NB4 (cell line): ENCODE results near the gene RPL29.

ENCODE experiments used
- DNase-seq: peaks from one replicate; pipeline ENCODE4 v3.0.0; 2010; ENCODE audit warnings: low read depth
- H3K4me3 ChIP-seq: one replicate; pipeline ENCODE4 v1.5.1; 2011; ENCODE audit warnings: mild to moderate bottlenecking, low read depth, low read length, moderate library complexity
- MYC ChIP-seq: IDR thresholded peaks from 2 replicates; pipeline ENCODE4 v1.6.1; 2011; ENCODE audit warnings: low read depth, low read length
- POLR2A ChIP-seq: IDR thresholded peaks from 2 replicates; pipeline ENCODE4 v1.6.1; 2011; ENCODE audit warnings: mild to moderate bottlenecking; ENCODE audit not compliant: insufficient read length; ENCODE audit errors: extremely low read depth
- TF ChIP-seq, protein P1 (sequence below): IDR thresholded peaks from one replicate; pipeline ENCODE4 v1.5.1; 2012; ENCODE audit warnings: low read depth, low read length
- TF ChIP-seq, protein P2 (sequence below): IDR thresholded peaks from 2 replicates; pipeline ENCODE4 v1.6.1; 2011; ENCODE audit warnings: low read depth, low read length

The RPL29 gene

GRCh38 chr3:51966486-51966885 lies 29.2 kb downstream of the RPL29 start:
- TF ChIP-seq MYC (no peak), POLR2A (no peak)
- TF ChIP-seq, protein P1, sequence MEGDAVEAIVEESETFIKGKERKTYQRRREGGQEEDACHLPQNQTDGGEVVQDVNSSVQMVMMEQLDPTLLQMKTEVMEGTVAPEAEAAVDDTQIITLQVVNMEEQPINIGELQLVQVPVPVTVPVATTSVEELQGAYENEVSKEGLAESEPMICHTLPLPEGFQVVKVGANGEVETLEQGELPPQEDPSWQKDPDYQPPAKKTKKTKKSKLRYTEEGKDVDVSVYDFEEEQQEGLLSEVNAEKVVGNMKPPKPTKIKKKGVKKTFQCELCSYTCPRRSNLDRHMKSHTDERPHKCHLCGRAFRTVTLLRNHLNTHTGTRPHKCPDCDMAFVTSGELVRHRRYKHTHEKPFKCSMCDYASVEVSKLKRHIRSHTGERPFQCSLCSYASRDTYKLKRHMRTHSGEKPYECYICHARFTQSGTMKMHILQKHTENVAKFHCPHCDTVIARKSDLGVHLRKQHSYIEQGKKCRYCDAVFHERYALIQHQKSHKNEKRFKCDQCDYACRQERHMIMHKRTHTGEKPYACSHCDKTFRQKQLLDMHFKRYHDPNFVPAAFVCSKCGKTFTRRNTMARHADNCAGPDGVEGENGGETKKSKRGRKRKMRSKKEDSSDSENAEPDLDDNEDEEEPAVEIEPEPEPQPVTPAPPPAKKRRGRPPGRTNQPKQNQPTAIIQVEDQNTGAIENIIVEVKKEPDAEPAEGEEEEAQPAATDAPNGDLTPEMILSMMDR: no peak
- TF ChIP-seq, protein P2, sequence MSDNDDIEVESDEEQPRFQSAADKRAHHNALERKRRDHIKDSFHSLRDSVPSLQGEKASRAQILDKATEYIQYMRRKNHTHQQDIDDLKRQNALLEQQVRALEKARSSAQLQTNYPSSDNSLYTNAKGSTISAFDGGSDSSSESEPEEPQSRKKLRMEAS: no peak
- no peak for DNase-seq
- no peak overlapping the region for H3K4me3 ChIP-seq

DNA sequence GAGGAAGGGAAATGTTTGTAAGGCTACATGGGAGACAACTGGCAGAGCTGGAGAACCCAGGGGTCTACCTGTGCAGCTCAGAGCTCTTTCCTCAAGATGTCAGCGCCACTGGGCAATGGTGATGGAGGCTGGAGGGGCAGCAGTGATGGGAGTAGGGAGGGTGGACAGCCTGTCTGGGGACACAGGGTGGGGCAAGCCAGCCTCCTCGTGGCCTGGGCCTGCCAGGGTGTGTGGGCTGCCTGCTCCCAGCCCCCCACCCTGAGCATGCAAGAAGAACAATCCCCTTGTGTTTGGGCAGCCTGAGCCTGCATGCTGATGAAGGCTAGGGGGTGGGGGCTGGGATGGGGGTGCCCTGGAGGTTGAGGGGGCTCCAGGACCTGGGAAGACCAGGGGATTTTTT lies 29.7 kb downstream of the RPL29 start:
- H3K4me3 ChIP-seq: no peak overlapping the region
- TF ChIP-seq MYC (no peak), POLR2A (no peak)
- TF ChIP-seq, protein P2: no peak
- TF ChIP-seq, protein P1: no peak
- DNase-seq: no peak

DNA sequence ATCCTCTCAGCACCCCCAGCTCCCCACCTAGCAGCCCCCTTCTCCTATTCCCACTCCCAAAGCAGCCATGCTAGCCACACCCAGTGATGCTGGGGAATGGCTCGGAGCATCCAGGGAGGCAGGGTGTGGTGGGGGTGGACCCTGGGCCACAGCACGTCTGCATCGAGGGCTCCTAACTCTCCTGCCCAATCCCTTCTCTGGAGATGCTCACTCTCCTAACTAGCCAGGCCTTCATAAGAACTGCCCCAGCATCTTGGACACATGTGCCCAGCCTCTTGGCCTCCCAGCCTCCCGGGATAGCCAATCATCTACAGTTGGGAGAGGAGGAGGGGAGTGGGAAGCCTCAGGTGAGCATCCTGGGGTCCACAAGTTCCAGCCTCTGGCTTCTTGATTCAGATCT lies 31.2 kb downstream of the RPL29 start:
- H3K4me3 ChIP-seq: no peak overlapping the region
- DNase-seq: no peak
- TF ChIP-seq, protein P2: no peak
- TF ChIP-seq POLR2A: no peak
- no peak for TF ChIP-seq MYC
- TF ChIP-seq, protein P1: no peak

DNA sequence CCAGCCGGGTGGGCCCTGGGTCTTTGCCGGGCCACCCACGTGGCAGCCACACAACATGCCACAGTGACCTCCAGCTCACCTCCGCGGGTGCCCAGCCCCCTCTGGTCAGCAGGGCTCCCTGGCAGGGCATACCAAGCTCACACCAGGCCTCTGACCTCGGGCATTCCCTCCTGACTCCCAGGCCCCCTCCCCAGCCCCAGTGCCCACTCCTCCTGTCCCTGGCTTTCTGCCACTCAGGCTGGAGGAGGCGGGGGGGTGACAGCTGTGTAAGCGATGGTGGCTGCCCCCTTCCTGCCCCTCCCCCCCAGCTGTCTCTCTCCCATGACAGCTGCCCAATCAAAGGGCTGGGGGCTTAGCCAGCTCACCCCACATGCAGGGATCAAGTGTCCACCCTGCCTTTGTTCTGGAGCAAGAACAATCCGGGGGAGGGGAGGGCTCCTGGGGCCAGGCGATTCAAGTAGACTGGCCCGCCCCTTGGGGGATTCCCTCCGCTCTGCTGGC lies 31.7 kb downstream of the RPL29 start:
- no peak for DNase-seq
- TF ChIP-seq, protein P1: no peak
- TF ChIP-seq POLR2A: no peak
- TF ChIP-seq MYC: no peak
- TF ChIP-seq, protein P2: no peak
- no peak overlapping the region for H3K4me3 ChIP-seq

- TF ChIP-seq, protein P2: no peak
- TF ChIP-seq MYC (no peak), POLR2A (no peak)
- TF ChIP-seq, protein P1: no peak
- DNase-seq: no peak
- no peak overlapping the region for H3K4me3 ChIP-seq
These were observed 32.7 kb downstream of the RPL29 start for GRCh38 chr3:51962854-51963530.
